ENCODE measurements around the gene MBTPS1. TPM values are rescaled to one million over a fixed set of nuclear protein-coding genes. Genes with fewer than 3 reads are reported as not detected.

MBTPS1 gene
- total RNA-seq, 1 experiment from 2014 or later = 46.9 TPM

DNA sequence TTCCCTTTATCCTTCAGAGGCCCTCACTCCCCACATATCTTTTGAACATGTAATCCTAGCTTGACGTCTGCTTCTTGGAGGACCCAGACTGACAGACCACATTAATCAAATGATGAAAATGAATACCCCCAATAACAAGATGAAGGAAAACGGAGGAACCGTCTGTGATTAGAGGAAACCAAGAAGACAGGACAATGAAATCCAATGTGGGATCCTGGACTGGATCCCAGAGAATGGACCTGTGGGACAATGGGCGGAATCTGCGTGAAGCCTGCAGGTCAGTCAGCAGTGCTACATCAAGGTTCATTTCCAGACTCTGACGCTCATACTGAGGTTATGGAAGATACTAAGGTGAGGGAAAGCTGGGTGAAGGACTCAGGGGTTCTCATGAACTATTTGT lies 35.9 kb downstream of the MBTPS1 start (continued):
- TF ChIP-seq ERG (CRISPR knock-in tag; IDR thresholded peaks at IDR 0.05) (no peak), HMGA2 (CRISPR knock-in tag; IDR thresholded peaks at IDR 0.05) (no peak)

DNA sequence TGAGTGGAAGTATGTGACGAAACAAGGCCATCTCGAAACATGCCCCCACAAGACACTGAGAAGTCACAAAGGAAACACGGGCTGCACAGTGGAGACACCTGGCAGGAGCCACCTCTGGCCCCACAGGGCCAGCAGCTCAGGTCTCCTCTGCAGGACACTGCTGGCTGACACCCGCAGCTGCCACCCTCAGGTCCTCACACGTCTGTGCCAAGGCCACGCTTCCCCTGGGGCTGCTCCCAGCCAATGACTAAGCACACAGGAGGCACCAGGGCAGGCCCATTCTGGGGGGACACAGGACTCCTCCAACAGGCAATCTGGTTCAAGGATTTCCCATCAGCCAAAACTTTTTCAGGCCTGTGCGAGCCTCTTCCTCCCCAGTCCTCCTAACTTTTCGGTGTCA lies 36.4 kb downstream of the MBTPS1 start:
- Mint-ChIP-seq H3K27me3 (ENCODE audit: low read depth) (no peaks in the 10 kb centered on the region), H3K9me3 (no peaks in the 10 kb centered on the region), H3K4me1 (no peaks in the 10 kb centered on the region), H3K4me3 (no peak overlapping the region), H3K36me3 (peaks cover 32% of the 10 kb centered on the region), H3K27ac (no peak overlapping the region; the same call in 1 of the 2 replicates)
- no peak for DNase-seq (ENCODE audit: low spot score)
- ATAC-seq = no peak
- TF ChIP-seq ZNF317 (CRISPR knock-in tag; IDR thresholded peaks at IDR 0.05; ENCODE audit: borderline replicate concordance, low read depth) = no peak
- no peak for TF ChIP-seq ZNF416 (CRISPR knock-in tag; IDR thresholded peaks at IDR 0.05)
- TF ChIP-seq NR1H2 (CRISPR knock-in tag; IDR thresholded peaks at IDR 0.05) = no peak
- TF ChIP-seq, protein P1, sequence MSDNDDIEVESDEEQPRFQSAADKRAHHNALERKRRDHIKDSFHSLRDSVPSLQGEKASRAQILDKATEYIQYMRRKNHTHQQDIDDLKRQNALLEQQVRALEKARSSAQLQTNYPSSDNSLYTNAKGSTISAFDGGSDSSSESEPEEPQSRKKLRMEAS (CRISPR knock-in tag; IDR thresholded peaks at IDR 0.05) = no peak
- TF ChIP-seq, protein P2, sequence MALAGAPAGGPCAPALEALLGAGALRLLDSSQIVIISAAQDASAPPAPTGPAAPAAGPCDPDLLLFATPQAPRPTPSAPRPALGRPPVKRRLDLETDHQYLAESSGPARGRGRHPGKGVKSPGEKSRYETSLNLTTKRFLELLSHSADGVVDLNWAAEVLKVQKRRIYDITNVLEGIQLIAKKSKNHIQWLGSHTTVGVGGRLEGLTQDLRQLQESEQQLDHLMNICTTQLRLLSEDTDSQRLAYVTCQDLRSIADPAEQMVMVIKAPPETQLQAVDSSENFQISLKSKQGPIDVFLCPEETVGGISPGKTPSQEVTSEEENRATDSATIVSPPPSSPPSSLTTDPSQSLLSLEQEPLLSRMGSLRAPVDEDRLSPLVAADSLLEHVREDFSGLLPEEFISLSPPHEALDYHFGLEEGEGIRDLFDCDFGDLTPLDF (CRISPR knock-in tag; IDR thresholded peaks at IDR 0.05) = no peak
- no peak for TF ChIP-seq CREM (CRISPR knock-in tag; IDR thresholded peaks at IDR 0.05)
- TF ChIP-seq, protein P3, sequence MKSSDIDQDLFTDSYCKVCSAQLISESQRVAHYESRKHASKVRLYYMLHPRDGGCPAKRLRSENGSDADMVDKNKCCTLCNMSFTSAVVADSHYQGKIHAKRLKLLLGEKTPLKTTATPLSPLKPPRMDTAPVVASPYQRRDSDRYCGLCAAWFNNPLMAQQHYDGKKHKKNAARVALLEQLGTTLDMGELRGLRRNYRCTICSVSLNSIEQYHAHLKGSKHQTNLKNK (CRISPR knock-in tag; IDR thresholded peaks at IDR 0.05) = no peak
- no peak for TF ChIP-seq ZNF671 (CRISPR knock-in tag; IDR thresholded peaks at IDR 0.05)
- no peak for TF ChIP-seq ELF4 (CRISPR knock-in tag; IDR thresholded peaks at IDR 0.05; ENCODE audit: low read depth)
- TF ChIP-seq USF1 (CRISPR knock-in tag; IDR thresholded peaks at IDR 0.05) = no peak
- no peak for TF ChIP-seq TP53 (CRISPR knock-in tag; IDR thresholded peaks at IDR 0.05)
- no peak for TF ChIP-seq MLX (CRISPR knock-in tag; IDR thresholded peaks at IDR 0.05)
- no peak for TF ChIP-seq RELA (CRISPR knock-in tag; IDR thresholded peaks at IDR 0.05; ENCODE audit: borderline replicate concordance)
- no peak for TF ChIP-seq TEAD4 (CRISPR knock-in tag; IDR thresholded peaks at IDR 0.05)
- ChIA-PET CTCF (interaction anchor here (1.0 kb wide), 1 partner anchor 20 kb away, joined by 3 read pairs; no protein-coding TSS in a partner anchor), POLR2A (no interaction called here)

DNA sequence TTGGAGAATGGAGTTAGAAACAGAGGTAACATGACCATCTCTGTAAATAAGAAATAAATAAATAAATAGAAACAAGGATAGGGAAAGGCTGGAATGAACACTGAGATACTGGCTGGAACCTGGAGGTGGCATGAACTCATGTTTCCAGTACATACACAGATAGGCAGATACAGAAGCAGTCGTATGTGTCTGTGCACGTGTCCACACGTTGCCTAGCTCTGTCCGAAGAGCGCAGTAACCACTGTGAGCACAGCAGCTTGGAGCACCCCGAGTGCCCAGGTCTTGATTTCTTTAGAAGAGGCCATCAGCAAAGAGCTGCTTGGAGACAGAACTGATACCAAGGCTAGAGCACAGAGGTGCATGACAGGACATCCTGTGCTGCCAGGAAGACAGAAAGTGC lies 37.1 kb downstream of the MBTPS1 start:
- H3K36me3 Mint-ChIP-seq = peaks cover 31% of the 10 kb centered on the region
- TF ChIP-seq HMGA2 (CRISPR knock-in tag; IDR thresholded peaks at IDR 0.05) (no peak), KAT7 (CRISPR knock-in tag; IDR thresholded peaks at IDR 0.05; ENCODE audit: borderline replicate concordance) (no peak), SOX15 (CRISPR knock-in tag; IDR thresholded peaks at IDR 0.05) (no peak), AFF4 (CRISPR knock-in tag; IDR thresholded peaks at IDR 0.05; ENCODE audit: borderline replicate concordance) (no peak), HMGXB4 (CRISPR knock-in tag; IDR thresholded peaks at IDR 0.05) (no peak), ZNF263 (CRISPR knock-in tag; IDR thresholded peaks at IDR 0.05; ENCODE audit: low read depth) (no peak), PRRX2 (CRISPR knock-in tag; IDR thresholded peaks at IDR 0.05) (no peak), ZNF138 (CRISPR knock-in tag; conservative IDR thresholded peaks at IDR 0.05) (no peak), NR1H2 (CRISPR knock-in tag; IDR thresholded peaks at IDR 0.05) (no peak), NFATC4 (CRISPR knock-in tag; IDR thresholded peaks at IDR 0.05) (no peak)
- TF ChIP-seq, protein P1 (CRISPR knock-in tag; IDR thresholded peaks at IDR 0.05) = no peak
- no peaks in the 10 kb centered on the region for H3K9me3 Mint-ChIP-seq
- H3K27me3 Mint-ChIP-seq (ENCODE audit: low read depth) = no peaks in the 10 kb centered on the region
- DNase-seq (ENCODE audit: low spot score) = no peak
- H3K4me1 Mint-ChIP-seq = no peaks in the 10 kb centered on the region
- ChIA-PET POLR2A (no interaction called here), CTCF (interaction anchor here (1.0 to 1.1 kb wide), 2 partner anchors 19 to 37 kb away, joined by 3 read pairs; partner anchors contain the start of gene MBTPS1)
- no peak overlapping the region; the same call in 1 of the 2 replicates for H3K27ac Mint-ChIP-seq
- no peak for ATAC-seq
- no peak overlapping the region for H3K4me3 Mint-ChIP-seq
